22Rv1 (cell line): ENCODE data around the gene USP13.

ENCODE experiments used
- H3K27ac ChIP-seq: fragments of 450-650 bp; 2 replicates; pipeline ENCODE4 v1.5.1; 2017
- ZFX ChIP-seq: fragments of 450-650 bp; IDR thresholded peaks from 2 replicates; pipeline ENCODE4 v1.6.1; 2017; ENCODE audit warnings: antibody characterized with exemption, borderline replicate concordance
- TF ChIP-seq, protein P1 (sequence below): fragments of 450-650 bp; IDR thresholded peaks from 2 replicates; pipeline ENCODE4 v1.5.1; 2017; ENCODE audit warnings: mild to moderate bottlenecking

USP13 gene

DNA sequence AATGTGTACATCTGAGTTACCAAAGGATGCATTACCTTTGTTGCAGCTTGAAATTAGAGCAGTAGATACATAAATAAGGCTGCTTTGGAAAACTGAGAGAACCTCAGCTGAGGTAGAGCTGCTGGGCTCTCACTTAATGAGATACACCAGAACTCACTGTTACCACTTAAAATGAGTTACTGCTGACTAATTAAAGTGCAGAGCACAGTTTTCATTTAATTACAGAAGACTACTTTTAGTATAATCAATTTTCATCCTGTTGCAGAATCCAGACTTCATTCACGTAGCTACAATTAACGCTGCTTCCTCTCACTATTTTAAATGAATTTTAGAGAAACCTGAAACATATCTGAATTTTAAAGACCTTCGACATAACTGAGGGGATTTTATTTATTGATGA is 169.5 kb downstream of the USP13 start:
- no peak for TF ChIP-seq ZFX
- TF ChIP-seq, protein P1, sequence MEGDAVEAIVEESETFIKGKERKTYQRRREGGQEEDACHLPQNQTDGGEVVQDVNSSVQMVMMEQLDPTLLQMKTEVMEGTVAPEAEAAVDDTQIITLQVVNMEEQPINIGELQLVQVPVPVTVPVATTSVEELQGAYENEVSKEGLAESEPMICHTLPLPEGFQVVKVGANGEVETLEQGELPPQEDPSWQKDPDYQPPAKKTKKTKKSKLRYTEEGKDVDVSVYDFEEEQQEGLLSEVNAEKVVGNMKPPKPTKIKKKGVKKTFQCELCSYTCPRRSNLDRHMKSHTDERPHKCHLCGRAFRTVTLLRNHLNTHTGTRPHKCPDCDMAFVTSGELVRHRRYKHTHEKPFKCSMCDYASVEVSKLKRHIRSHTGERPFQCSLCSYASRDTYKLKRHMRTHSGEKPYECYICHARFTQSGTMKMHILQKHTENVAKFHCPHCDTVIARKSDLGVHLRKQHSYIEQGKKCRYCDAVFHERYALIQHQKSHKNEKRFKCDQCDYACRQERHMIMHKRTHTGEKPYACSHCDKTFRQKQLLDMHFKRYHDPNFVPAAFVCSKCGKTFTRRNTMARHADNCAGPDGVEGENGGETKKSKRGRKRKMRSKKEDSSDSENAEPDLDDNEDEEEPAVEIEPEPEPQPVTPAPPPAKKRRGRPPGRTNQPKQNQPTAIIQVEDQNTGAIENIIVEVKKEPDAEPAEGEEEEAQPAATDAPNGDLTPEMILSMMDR, result no peak
- no peak overlapping the region for H3K27ac ChIP-seq

DNA sequence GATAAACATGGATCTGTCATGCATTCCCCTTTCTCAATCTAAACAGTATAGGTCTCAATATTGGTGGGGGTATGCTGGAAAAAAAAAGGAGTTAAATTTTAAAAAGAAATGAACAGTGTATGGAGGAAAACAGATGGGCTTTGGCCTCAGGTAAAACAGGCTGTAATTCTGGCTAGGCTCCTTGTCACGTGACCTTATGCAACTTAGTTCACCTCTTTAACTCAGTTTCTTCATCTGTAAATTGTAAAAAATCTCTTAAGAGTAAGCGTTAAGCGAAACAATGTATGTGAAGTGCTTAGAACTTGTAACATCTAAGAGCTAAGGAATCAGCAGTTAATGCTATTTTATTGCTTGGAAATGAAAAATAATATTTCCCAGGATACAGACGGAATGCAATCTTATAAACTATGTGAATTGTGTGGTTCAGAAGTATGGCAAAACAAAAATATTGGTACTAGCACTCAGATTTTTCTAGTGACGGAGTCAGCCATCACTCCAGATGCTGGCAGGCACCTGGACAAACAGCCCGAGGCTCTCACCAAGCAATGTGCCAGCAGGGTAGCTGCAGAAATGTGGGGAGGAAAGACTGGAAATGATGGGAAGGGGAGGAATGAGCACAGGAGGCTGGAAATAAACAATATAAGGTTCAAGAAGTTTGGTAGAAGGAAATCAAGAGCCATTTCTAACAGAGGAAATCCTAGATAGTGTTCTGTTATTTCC is 172.8 kb downstream of the USP13 start:
- TF ChIP-seq ZFX, result no peak
- TF ChIP-seq, protein P1, result no peak
- no peak overlapping the region; the same call in 1 of the 2 replicates for H3K27ac ChIP-seq

DNA sequence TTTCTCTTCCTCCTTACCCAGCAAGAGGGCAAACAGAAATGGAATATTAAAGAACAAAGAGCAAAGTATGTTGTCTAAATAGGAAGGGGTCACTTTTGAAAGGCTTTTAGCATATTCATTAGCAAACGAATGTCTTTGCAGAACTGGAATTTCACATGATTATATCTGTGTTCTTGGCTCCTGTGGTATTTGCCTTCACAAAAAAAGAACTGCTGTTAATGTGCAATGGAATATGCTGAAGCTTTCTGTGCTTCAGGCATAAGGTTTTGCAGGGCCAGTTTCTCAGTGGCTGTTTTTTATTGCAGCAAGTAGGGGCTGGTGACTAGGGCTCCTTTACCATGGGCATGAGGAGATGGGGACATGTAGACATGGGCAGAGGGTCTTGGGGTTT is 173.4 kb downstream of the USP13 start:
- TF ChIP-seq, protein P1, result no peak
- no peak for TF ChIP-seq ZFX
- no peak overlapping the region; the same call in 1 of the 2 replicates for H3K27ac ChIP-seq

DNA sequence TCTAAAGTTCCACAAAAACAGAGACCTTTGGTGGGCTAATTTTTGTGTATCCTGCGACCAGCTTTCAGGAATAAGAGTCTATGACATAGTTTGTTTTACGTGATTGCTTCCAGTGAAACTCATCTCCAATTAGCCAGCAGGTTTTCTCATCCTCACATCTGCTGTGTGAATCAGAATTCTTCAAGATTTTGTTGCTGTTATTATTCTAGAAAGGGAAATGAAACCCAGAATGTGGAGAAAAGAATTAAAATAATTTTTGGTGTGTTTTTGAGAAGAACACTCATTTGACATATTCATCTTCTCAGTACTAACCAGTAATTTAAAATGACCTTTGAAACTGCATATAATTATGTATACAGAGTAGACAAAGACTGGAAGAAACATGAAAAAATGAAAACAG is 175.9 kb downstream of the USP13 start:
- TF ChIP-seq ZFX, result no peak
- TF ChIP-seq, protein P1, result no peak
- no peak overlapping the region for H3K27ac ChIP-seq

DNA sequence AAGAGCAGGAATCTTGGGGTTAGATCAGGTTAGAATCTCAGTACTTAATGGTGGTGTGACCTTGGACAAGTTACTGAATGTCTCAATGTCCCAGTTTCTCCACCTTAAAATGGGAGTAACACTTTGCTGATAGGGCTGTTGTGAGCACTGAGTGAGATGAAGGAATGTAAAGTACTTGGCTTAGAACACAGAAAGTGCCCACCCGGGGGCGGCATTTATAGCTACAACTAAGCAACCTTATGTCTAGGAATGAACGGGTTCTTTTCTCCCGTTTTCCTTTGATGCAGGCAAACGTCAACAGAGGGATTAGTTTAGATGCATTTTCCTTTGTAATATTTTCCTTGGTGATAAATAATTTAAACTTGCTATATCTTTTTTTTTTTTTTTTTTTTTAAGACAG is 176.6 kb downstream of the USP13 start:
- TF ChIP-seq ZFX, result no peak
- H3K27ac ChIP-seq, result no peak overlapping the region

DNA sequence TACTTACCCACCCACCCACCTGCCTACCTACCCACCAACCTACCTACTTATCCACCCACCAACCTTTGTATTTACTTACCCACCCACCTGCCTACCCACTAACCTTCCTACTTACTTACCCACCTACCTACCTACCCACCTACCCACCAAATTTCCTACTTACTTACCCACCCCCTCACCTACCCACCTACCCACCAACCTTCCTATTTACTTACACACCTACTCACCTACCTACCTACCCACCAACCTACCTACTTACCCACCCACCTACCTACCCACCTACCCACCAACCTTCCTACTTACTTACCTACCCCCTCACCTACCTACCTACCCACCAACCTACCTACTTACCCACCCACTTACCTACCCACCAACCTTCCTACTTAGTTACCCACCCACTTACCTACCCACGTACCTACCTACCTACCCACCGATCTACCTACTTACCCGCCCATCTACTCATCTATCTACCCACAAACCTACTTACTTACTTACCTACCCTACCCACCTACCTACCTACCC is 179.6 kb downstream of the USP13 start:
- no peak for TF ChIP-seq ZFX
- TF ChIP-seq, protein P1, result no peak

DNA sequence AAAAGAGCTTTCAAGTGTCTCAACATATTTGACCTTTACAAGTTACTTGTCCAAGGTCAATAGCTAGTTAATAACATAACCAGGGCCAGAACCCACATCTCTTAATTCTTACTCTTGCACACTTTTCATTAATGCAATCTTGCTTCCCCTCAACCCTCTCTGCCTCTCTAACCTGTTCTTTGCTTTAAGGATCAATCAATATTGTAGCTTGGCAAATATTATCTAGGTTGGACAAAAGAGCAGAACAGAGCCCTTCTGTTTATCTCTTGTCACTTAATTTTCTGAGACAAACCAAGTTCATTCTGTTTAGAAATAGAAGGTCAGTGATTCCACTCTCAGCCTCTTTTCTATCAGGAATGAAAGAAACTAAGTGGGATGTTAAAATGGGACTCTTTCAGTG is 180.5 kb downstream of the USP13 start:
- H3K27ac ChIP-seq, result no peak overlapping the region
- TF ChIP-seq ZFX, result no peak
- TF ChIP-seq, protein P1, result no peak

More for the DNA sequence above, 179.6 kb downstream of the USP13 start:
- H3K27ac ChIP-seq, result no peak overlapping the region
